CD14-positive monocyte (primary cell): Measurements from ENCODE around the gene TMEM151B. TPM values are rescaled to one million over a fixed set of nuclear protein-coding genes. Genes with fewer than 3 reads are reported as not detected.

Source experiments
- DNase-seq, 3 donors: peaks; one replicate each; pipeline ENCODE4 v3.0.0-alpha.2; 2011 to 2022
- H2AFZ ChIP-seq: 2 replicates; pipeline ENCODE4 v1.6.0; 2012; ENCODE audit warnings: mild to moderate bottlenecking, low read depth, low read length, inconsistent platforms; ENCODE audit not compliant: insufficient read depth, poor library complexity, severe bottlenecking
- H3K27ac ChIP-seq, 2 donors: 1 replicate in 1 of 2; 2 replicates in 1 of 2; pipeline ENCODE4 v1.5.1; 2012 to 2013; ENCODE audit warnings: low read length in 2 of 2, control low read depth in 1 of 2, inconsistent platforms in 1 of 2, low read depth in 1 of 2, mild to moderate bottlenecking in 1 of 2
- H3K27me3 ChIP-seq, 2 donors: one replicate each; pipeline versions ENCODE4 v1.6.0 to v1.6.1; 2011 to 2013; ENCODE audit warnings: low read length in 2 of 2; ENCODE audit not compliant: control insufficient read depth in 2 of 2, insufficient read depth in 2 of 2
- H3K36me3 ChIP-seq, 2 donors: replicated peaks in 1 of 2; 1 replicate in 1 of 2; 2 replicates in 1 of 2; pipeline versions ENCODE4 v1.5.1 to v1.6.1; 2012 to 2013; ENCODE audit warnings: low read length in 2 of 2, control low read depth in 1 of 2, inconsistent platforms in 1 of 2, mild to moderate bottlenecking in 1 of 2; ENCODE audit not compliant: insufficient read depth in 2 of 2, control insufficient read depth in 1 of 2
- H3K4me1 ChIP-seq, 2 donors: 1 replicate in 1 of 2; 2 replicates in 1 of 2; pipeline versions ENCODE4 v1.5.1 to v1.6.1; 2012 to 2013; ENCODE audit warnings: low read length in 2 of 2, control low read depth in 1 of 2, inconsistent platforms in 1 of 2, mild to moderate bottlenecking in 1 of 2, moderate library complexity in 1 of 2; ENCODE audit not compliant: insufficient read depth in 2 of 2, control insufficient read depth in 1 of 2
- H3K4me2 ChIP-seq: replicated peaks from 2 replicates; pipeline ENCODE3; 2012; ENCODE audit warnings: low read length, moderate library complexity, mild to moderate bottlenecking; ENCODE audit not compliant: poor library complexity, severe bottlenecking; ENCODE audit errors: extremely low read depth
- H3K4me3 ChIP-seq, 3 experiments: fragments of 200-600 bp in 1 of 3; sonication (generic) in 1 of 3; replicated peaks in 1 of 3; 1 replicate in 2 of 3; 2 replicates in 1 of 3; pipeline ENCODE4 v1.5.1; 2011 to 2013; ENCODE audit warnings: low read length in 3 of 3, mild to moderate bottlenecking in 3 of 3, control low read depth in 2 of 3, low read depth in 2 of 3, inconsistent platforms in 1 of 3, moderate library complexity in 1 of 3
- H3K79me2 ChIP-seq: 2 replicates; pipeline ENCODE4 v1.6.0; 2012; ENCODE audit warnings: mild to moderate bottlenecking, control low read depth, inconsistent platforms, low read length, moderate library complexity; ENCODE audit not compliant: insufficient read depth
- H3K9ac ChIP-seq: 2 replicates; pipeline ENCODE4 v1.6.0; 2017; ENCODE audit warnings: low read length, mild to moderate bottlenecking; ENCODE audit not compliant: insufficient read depth, poor library complexity, severe bottlenecking
- H3K9me3 ChIP-seq, 2 donors: replicated peaks in 1 of 2; 1 replicate in 1 of 2; 2 replicates in 1 of 2; pipeline versions ENCODE4 v1.5.1 to v1.6.1; 2012 to 2013; ENCODE audit warnings: low read length in 2 of 2, control low read depth in 1 of 2; ENCODE audit not compliant: control insufficient read depth in 1 of 2, insufficient read depth in 1 of 2
- H4K20me1 ChIP-seq: 2 replicates; pipeline ENCODE4 v1.6.0; 2012; ENCODE audit warnings: mild to moderate bottlenecking, low read length, control low read depth, moderate library complexity; ENCODE audit not compliant: insufficient read depth
- H3K27ac Mint-ChIP-seq, 7 donors: one replicate each; pipeline ENCODE4 v1.8.0; 2020; ENCODE audit warnings: mild to moderate bottlenecking in 7 of 7, mixed read lengths in 7 of 7, moderate library complexity in 6 of 7, inconsistent platforms in 2 of 7
- H3K27me3 Mint-ChIP-seq, 3 donors: one replicate each; pipeline ENCODE4 v1.8.0; 2021 to 2022; ENCODE audit warnings: low read depth in 3 of 3, mild to moderate bottlenecking in 3 of 3, mixed read lengths in 3 of 3, moderate library complexity in 3 of 3, inconsistent platforms in 1 of 3
- H3K36me3 Mint-ChIP-seq, 2 donors: one replicate each; pipeline ENCODE4 v1.8.0; 2020; ENCODE audit warnings: mixed read lengths in 2 of 2, inconsistent platforms in 1 of 2, mild to moderate bottlenecking in 1 of 2
- H3K4me1 Mint-ChIP-seq: one replicate; pipeline ENCODE4 v1.8.0; 2020; ENCODE audit warnings: mild to moderate bottlenecking, mixed read lengths
- H3K4me3 Mint-ChIP-seq, 2 donors: one replicate each; pipeline ENCODE4 v1.8.0; 2020; ENCODE audit warnings: mild to moderate bottlenecking in 2 of 2, mixed read lengths in 2 of 2, moderate library complexity in 1 of 2
- H3K9me3 Mint-ChIP-seq, 7 donors: one replicate each; pipeline ENCODE4 v1.8.0; 2020 to 2022; ENCODE audit warnings: mixed read lengths in 7 of 7, mild to moderate bottlenecking in 6 of 7, moderate library complexity in 6 of 7, inconsistent platforms in 2 of 7
- CTCF ChIP-seq: fragments of 200-600 bp; IDR thresholded peaks from one replicate; pipeline ENCODE4 v1.8.0; 2022; ENCODE audit warnings: antibody characterized with exemption, mild to moderate bottlenecking
- WGBS: methylation state at CpG from one replicate; pipeline ENCODE4 v1.1.5; 2013; ENCODE audit warnings: missing lambda C conversion rate; ENCODE audit not compliant: insufficient coverage; 5-methylcytosine and 5-hydroxymethylcytosine counted together
- intact Hi-C, 2 donors: fragments of 100-400 bp; cut with micrococcal nuclease; formaldehyde crosslinking; loops; one replicate each; pipeline versions ENCODE4 v1.15.0 to v1.15.1; 2023
- polyA plus RNA-seq, 3 donors: library from polyadenylated mRNA; depleted of rRNA in 1 of 3; unstranded in 2 of 3; stranded (reverse) in 1 of 3; fragments of 300-500 nt in 2 of 3; fragments of >200 nt in 1 of 3; fragmentation: Illumina TruSeq in 2 of 3; gene quantifications; 1 replicate in 2 of 3; 2 replicates in 1 of 3; pipeline ENCODE4 v1.2.3, GENCODE V29; 2012 to 2021

TMEM151B gene
- polyA plus RNA-seq, 3 donors = not detected

- peak; percentile 91 for TF ChIP-seq CTCF
- peak overlapping the region; percentile 55 to 57 for H3K4me3 Mint-ChIP-seq
- H3K27me3 ChIP-seq = peaks cover 0 to 7% of the 10 kb centered on the region in 2 donors
- intact Hi-C loops = loop anchor here (2.0 to 5.0 kb wide), 3 partner anchors 15 to 94 kb away; partner anchors contain the start of genes SLC35B2 (in 2 of the 2), MRPL14 (in 1 of the 2) and TMEM63B (in 1 of the 2)
- H3K36me3 Mint-ChIP-seq = peaks cover 0 to 6% of the 10 kb centered on the region in 2 donors
- no peak overlapping the region for H3K4me3 ChIP-seq
- H3K4me1 ChIP-seq = peaks cover 80 to 86% of the 10 kb centered on the region in 2 donors
- H3K4me2 ChIP-seq = peak overlapping the region; percentile 12
- peaks cover 79% of the 10 kb centered on the region for H3K4me1 Mint-ChIP-seq
- peak; percentile 78 to 83 (median 82) for DNase-seq
- H3K27me3 Mint-ChIP-seq = peaks cover 5 to 17% (median 8%) of the 10 kb centered on the region in 3 donors
- H3K36me3 ChIP-seq = no peaks in the 10 kb centered on the region
- peak overlapping the region in 6 of 7 donors; percentile 5 to 94 (median 71) for H3K27ac Mint-ChIP-seq
- peak overlapping the region; percentile 60 for H2AFZ ChIP-seq
- no CpG with 5 or more reads among the region's 4 CpGs for WGBS
- H3K9me3 ChIP-seq = no peaks in the 10 kb centered on the region
- H3K9me3 Mint-ChIP-seq = peaks cover 0 to 2% (median 0%) of the 10 kb centered on the region in 7 donors
- peaks cover 18% of the 10 kb centered on the region for H3K79me2 ChIP-seq
- H3K9ac ChIP-seq = no peak overlapping the region
- peak overlapping the region in 1 of 2 donors; percentile 37 for H3K27ac ChIP-seq
- peaks cover 11% of the 10 kb centered on the region for H4K20me1 ChIP-seq
These were observed 48.8 kb upstream of the TMEM151B start for GRCh38 chr6:44221291-44221960.

- Histone ChIP-seq H3K9me3 (no peaks in the 10 kb centered on the region), H3K4me3 (no peak overlapping the region), H3K27ac (no peak overlapping the region), H3K36me3 (no peaks in the 10 kb centered on the region), H3K79me2 (peaks cover 24% of the 10 kb centered on the region), H2AFZ (no peak overlapping the region), H3K4me1 (peaks cover 80 to 86% of the 10 kb centered on the region in 2 donors), H3K4me2 (peak overlapping the region; percentile 12), H3K9ac (no peak overlapping the region), H3K27me3 (peaks cover 0 to 7% of the 10 kb centered on the region in 2 donors), H4K20me1 (peaks cover 11% of the 10 kb centered on the region)
- no peak for DNase-seq
- intact Hi-C loops = loop anchor here (2.0 to 5.0 kb wide), 3 partner anchors 15 to 95 kb away; partner anchors contain the start of genes SLC35B2 (in 2 of the 2), MRPL14 (in 1 of the 2) and TMEM63B (in 1 of the 2)
- Mint-ChIP-seq H3K27me3 (peaks cover 5 to 17% (median 7%) of the 10 kb centered on the region in 3 donors), H3K9me3 (peaks cover 0 to 2% (median 0%) of the 10 kb centered on the region in 7 donors), H3K27ac (peak overlapping the region in 2 of 7 donors; percentile 72 to 94), H3K4me3 (peak overlapping the region in 1 of 2 donors; percentile 55), H3K36me3 (peaks cover 0 to 6% of the 10 kb centered on the region in 2 donors), H3K4me1 (peaks cover 77% of the 10 kb centered on the region)
- TF ChIP-seq CTCF = no peak
- WGBS = 40% methylated on average over 1 of the region's 2 CpGs
These were observed 48.3 kb upstream of the TMEM151B start for GRCh38 chr6:44221961-44222335.
